HEK293T (cell line): ENCODE measurements around the gene CA10.

Experiments used
- BHLHE40 ChIP-seq: fragments of 450-650 bp; IDR thresholded peaks from 2 replicates; pipeline ENCODE4 v1.6.1; 2016; ENCODE audit warnings: mild to moderate bottlenecking, moderate library complexity, borderline replicate concordance
- ELF4 ChIP-seq: fragments of 450-650 bp; IDR thresholded peaks from 2 replicates; pipeline ENCODE4 v1.6.1; 2017; ENCODE audit warnings: antibody characterized with exemption
- FOXA1 ChIP-seq: fragments of 450-650 bp; IDR thresholded peaks from 2 replicates; pipeline ENCODE4 v1.6.1; 2016; ENCODE audit warnings: mild to moderate bottlenecking
- FOXM1 ChIP-seq: fragments of 450-650 bp; IDR thresholded peaks from 2 replicates; pipeline ENCODE4 v1.6.1; 2017; ENCODE audit warnings: mild to moderate bottlenecking, borderline replicate concordance
- L3MBTL2 ChIP-seq: fragments of 450-650 bp; conservative IDR thresholded peaks from 2 replicates; pipeline ENCODE4 v1.6.1; 2016; ENCODE audit warnings: mild to moderate bottlenecking
- NFRKB ChIP-seq: fragments of 450-650 bp; IDR thresholded peaks from 2 replicates; pipeline ENCODE4 v1.6.1; 2016; ENCODE audit warnings: mild to moderate bottlenecking, moderate library complexity
- SP1 ChIP-seq: fragments of 450-650 bp; IDR thresholded peaks from 2 replicates; pipeline ENCODE4 v1.6.1; 2017
- SUZ12 ChIP-seq: fragments of 450-650 bp; IDR thresholded peaks from 2 replicates; pipeline ENCODE4 v1.6.1; 2016; ENCODE audit warnings: mild to moderate bottlenecking
- TARDBP ChIP-seq: fragments of 450-650 bp; IDR thresholded peaks from 2 replicates; pipeline ENCODE4 v1.6.1; 2016
- ZNF384 ChIP-seq: fragments of 450-650 bp; IDR thresholded peaks from 2 replicates; pipeline ENCODE4 v1.6.1; 2016
- TF ChIP-seq, protein P1 (sequence below): fragments of 450-650 bp; IDR thresholded peaks from 2 replicates; pipeline ENCODE4 v1.6.1; 2016

- TF ChIP-seq BHLHE40: no peak
- TF ChIP-seq, protein P1, sequence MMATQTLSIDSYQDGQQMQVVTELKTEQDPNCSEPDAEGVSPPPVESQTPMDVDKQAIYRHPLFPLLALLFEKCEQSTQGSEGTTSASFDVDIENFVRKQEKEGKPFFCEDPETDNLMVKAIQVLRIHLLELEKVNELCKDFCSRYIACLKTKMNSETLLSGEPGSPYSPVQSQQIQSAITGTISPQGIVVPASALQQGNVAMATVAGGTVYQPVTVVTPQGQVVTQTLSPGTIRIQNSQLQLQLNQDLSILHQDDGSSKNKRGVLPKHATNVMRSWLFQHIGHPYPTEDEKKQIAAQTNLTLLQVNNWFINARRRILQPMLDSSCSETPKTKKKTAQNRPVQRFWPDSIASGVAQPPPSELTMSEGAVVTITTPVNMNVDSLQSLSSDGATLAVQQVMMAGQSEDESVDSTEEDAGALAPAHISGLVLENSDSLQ: no peak
- TF ChIP-seq SP1: no peak
- no peak for TF ChIP-seq ELF4
- TF ChIP-seq SUZ12: no peak
- no peak for TF ChIP-seq L3MBTL2
- TF ChIP-seq FOXA1: no peak
- no peak for TF ChIP-seq NFRKB
- no peak for TF ChIP-seq ZNF384
- TF ChIP-seq FOXM1: no peak
- TF ChIP-seq TARDBP: no peak
These were observed 128.5 kb downstream of the CA10 start for GRCh38 chr17:52030052-52030451.
